GM12801 (cell line): ENCODE results near the gene CHN2.

Experiments used
- TF ChIP-seq, protein P1 (sequence below): IDR thresholded peaks from one replicate; pipeline ENCODE4 v1.5.1; 2011; ENCODE audit warnings: control low read depth; ENCODE audit not compliant: insufficient read length; ENCODE audit errors: extremely low read depth

The CHN2 gene

DNA sequence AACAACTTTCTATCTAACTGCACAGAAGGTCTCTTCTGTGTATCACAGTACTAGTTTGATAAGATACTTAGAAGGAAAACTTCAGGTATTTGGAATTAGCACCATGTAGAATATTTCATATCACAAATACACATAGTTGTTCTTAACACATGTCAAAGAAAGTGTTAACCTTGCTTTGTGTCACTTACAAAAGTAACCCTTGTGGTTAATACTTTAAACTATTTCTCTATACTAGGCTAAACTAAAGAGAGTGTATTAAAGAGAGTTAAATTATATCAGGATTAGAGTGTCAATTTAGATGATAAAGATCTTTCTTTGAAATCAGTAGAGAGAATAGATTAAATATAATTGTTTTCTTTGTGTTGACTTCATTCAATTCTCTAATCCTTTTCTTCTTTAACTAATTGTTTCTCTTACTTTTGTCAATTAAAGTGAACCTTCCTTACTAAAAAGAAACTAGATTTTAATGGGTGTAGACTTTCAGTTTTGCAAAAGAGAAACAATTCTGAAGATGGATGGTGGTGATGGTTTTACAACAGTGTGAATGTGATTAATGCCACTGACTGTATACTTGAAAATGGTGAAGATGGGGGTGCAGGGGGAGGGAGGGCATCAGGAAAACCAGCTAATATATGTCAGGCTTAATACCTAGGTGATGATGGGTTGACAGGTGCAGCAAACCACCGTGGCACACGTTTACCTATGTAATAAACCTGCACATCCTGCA is 67.8 kb downstream of the CHN2 start:
- TF ChIP-seq, protein P1, sequence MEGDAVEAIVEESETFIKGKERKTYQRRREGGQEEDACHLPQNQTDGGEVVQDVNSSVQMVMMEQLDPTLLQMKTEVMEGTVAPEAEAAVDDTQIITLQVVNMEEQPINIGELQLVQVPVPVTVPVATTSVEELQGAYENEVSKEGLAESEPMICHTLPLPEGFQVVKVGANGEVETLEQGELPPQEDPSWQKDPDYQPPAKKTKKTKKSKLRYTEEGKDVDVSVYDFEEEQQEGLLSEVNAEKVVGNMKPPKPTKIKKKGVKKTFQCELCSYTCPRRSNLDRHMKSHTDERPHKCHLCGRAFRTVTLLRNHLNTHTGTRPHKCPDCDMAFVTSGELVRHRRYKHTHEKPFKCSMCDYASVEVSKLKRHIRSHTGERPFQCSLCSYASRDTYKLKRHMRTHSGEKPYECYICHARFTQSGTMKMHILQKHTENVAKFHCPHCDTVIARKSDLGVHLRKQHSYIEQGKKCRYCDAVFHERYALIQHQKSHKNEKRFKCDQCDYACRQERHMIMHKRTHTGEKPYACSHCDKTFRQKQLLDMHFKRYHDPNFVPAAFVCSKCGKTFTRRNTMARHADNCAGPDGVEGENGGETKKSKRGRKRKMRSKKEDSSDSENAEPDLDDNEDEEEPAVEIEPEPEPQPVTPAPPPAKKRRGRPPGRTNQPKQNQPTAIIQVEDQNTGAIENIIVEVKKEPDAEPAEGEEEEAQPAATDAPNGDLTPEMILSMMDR: no peak

DNA sequence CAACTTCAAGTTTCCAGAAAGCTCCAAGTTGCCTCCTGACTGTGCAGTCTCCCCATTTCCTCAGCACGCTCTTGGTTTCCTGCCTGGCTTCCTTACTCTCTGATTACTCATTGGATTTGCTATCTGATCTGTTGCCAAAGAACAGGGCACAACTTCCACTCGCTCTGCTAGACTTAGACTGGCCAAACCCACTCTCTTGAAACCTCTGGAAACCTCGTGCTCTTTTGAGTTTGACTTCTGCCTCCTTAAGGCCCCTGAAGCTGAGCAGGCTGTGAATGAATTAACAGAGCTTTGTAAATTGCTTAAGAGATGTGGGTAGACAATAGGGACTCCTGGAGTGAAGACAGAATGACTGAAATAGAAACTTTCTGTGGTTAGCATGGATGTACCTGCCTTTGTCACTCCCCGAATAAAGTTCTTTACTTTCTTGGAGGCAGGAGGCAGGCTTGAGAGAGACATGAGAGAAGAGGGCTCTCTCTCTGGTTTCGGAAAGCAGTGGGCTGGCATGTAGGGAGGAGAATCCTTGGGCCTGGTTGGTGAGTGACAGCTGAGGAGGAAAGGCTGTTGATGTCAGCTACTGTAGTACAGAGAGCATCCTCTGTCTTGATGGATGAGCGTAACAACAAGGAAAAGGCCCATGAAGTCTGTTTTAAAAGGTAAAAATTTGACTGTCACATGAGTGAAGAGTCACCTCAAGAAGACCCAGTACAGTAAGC is 70.8 kb downstream of the CHN2 start:
- TF ChIP-seq, protein P1: no peak

DNA sequence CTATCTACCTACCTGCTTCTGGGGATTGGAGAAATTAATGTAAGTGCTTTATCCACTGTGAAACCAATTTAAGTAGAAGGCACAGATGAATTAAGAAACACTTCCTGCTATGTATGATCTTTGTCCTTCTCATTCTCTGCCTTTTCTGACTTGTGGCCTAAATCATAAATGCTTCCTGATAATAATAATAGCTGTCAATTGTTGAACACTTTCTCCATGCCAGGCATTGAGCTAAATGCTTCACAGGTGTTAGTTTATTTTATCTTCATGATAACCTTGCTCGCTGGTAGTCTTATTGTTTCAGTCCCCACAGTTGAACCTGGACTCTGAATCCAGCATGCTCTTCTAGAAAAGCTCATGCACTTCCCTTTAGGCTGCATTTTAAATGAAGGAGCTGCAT is 75.4 kb downstream of the CHN2 start:
- TF ChIP-seq, protein P1: no peak

DNA sequence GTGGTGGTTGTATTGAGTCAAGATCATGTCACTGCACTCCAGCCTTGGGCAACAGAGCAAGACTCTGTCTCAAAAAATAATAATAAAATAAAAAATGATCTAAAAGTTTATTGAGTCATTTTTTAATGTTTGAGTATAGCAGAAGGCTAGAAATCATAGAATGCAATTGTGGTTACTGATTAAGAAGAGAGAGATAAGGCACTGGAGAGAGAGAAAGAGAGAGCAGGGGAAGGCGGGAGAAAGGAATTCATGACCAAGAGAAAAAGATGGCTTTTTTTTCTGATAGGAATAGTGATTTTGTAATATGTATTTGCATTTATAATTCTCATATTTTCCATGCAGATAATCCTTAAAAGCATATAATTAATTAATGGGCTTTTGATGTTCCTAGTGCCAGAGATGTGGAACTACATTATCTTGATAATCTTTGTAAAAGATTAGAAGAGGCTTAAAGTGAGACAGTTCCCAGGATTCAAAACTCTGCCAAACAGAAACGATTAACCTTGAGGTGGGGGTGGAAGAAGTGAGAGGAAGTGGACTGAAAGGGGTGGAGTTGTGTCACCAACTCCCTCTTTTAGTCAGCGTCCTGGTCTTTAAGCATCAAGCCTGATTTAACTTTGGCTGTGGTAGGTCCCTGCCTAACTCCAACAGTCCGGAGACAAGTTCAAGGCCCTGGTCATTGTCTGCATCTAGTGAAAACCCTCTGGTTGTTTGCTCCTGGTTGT is 76.2 kb downstream of the CHN2 start:
- TF ChIP-seq, protein P1: no peak

DNA sequence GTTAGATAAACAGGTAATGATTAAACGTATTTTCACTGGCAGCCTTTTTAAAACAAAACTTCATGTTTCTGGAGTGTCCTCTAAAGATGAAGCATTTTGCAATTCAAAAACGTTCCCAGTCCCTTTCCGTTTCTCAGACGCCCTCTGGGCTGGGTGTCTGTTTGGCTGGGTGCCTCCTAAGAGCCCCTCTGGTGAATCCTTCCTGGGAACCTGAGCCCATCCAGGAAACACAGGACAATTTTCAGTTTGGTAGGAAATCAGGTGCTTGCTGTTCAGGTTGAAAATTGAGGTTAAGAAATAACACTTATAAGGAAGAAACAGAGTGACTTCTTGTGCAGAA is 76.7 kb downstream of the CHN2 start:
- TF ChIP-seq, protein P1: no peak

DNA sequence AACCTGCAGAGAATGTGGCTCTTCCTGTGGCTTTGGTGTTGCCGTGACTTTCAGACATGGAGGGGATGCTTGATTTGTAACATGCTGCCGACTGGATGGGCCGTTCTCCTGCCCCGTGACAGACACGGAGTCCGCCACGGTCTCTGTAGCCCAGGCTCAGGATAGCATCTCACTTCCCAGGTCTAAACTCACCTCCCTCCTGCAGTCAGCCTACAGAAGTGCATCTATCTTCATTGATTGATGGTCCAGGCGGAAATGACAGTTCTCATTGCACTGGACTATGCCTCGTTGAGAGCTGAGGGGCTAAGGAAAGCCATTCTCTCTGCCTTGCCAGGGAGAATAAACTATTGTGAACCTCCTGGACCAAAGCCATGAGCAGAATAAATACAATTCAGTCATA is 77.5 kb downstream of the CHN2 start:
- TF ChIP-seq, protein P1: no peak
